ENCODE results near the gene MACROD2.

Gene MACROD2

DNA sequence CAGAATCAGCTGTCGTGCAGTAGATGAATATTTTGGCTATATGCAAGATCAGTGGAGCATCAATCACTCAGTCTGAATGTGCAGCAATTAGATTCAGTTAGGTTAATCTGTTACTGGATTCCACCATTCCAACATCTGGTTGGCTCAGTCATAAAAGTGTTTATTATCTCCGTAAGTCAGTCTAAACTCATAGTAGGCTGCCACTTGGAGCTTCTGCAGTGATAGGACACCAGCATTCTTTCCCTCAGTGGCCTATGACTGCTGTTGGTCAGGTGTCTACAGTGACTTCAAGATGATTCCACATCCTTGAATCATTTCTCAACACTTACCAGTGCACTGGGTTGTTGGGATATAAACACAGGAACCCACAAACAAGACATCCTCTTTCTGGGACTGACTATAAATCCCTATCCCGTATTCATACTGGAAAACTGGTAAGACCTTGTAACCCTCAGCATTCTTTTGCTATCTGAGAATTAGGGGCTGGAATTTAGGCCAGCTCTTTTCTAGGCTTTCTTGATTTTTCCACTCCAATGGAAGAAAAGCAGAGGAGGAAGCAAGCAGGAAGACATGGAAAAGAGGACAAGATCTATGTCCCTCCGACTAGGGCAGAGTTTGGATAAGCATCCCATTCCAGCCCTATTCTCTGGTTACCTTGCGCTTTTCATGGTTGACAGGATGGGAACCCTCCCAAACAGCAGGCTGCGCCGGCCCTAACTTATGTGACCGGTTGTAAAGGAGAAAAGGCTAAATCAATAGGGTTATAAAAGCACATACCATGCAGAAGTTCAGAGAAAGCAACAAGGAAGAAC, 1658.3 kb downstream of the MACROD2 start:
- Mint-ChIP-seq H3K36me3 (ENCODE audit: low read depth) (no peaks in the 10 kb centered on the region), H3K27me3 (ENCODE audit: low read depth) (no peaks in the 10 kb centered on the region), H3K9me3 (no peaks in the 10 kb centered on the region), H3K27ac (no peak overlapping the region), H3K4me3 (no peak overlapping the region), H3K4me1 (ENCODE audit: low read depth) (no peaks in the 10 kb centered on the region)

DNA sequence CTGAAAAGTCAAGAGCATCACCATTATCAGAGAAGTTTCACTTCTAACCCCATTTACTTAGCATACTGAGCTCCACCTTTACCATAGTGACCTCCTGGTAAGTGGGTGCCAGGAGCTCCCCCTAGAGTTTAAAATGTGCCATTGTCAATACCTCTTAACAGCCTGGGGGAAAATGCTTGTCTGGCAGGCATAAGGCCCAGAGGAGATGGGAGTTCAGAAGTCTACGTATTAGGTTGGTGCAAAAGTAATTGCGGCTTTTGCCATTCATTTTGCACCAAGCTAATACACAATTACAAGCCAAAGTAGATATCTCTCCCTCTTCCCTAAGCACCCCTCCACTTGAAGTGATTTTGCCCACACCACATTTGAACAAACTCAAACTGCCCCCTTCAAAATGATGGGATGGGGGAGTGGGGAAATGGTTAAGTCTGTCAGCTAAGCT, 1658.9 kb downstream of the MACROD2 start:
- no peaks in the 10 kb centered on the region for H3K36me3 Mint-ChIP-seq (ENCODE audit: low read depth)
- no peak overlapping the region for H3K4me3 Mint-ChIP-seq
- no peaks in the 10 kb centered on the region for H3K4me1 Mint-ChIP-seq (ENCODE audit: low read depth)
- H3K9me3 Mint-ChIP-seq, result no peaks in the 10 kb centered on the region
- H3K27me3 Mint-ChIP-seq (ENCODE audit: low read depth), result no peaks in the 10 kb centered on the region
- no peak overlapping the region for H3K27ac Mint-ChIP-seq

DNA sequence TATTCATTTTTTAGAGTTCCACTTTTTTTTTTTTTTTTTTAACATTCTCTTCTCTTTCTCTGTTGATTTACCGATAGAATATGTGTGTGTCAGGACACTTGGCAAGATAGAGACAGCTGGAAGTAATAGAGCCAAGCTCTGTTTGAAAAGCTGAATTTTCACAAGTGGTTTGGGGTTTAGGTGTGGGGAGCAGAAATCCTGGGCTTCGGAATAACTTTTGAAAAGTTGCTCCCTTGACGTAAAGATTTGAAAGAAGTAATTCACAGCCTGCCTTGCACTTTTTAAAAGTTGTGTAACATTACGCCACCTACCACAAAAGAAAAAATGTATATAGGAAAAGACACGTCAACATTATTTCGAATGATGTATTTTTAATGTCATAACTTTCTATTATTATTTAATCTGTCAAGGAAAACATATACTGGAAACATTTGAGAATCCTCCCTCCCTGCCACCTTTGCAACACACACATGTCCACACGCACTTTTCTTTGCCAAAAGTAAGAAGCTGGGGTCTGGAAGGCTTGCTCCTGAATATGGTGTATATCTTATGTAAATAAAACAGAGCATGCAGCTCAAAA, 1660.1 kb downstream of the MACROD2 start:
- Mint-ChIP-seq H3K27me3 (ENCODE audit: low read depth) (no peaks in the 10 kb centered on the region), H3K4me1 (ENCODE audit: low read depth) (no peaks in the 10 kb centered on the region), H3K27ac (no peak overlapping the region), H3K4me3 (no peak overlapping the region), H3K9me3 (no peaks in the 10 kb centered on the region), H3K36me3 (ENCODE audit: low read depth) (no peaks in the 10 kb centered on the region)

DNA sequence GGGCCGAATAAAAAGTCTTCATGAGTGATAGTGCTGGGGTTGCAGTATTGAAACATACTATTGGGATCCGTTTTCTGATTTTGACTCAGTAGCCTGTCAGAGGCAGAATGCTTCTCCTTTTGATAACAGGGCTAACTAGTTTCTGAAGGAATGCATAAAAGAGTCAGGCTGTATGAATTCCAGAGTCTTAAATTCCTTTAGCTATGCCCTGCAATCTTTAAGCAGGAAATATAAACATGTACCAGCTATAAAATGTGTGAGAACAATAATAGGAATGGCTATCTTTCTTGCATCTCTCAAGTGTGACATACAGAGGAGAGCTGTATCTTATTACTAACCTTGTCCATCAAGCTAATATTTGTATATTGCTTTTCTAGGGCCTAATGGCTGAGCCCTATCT, 1660.8 kb downstream of the MACROD2 start:
- H3K4me1 Mint-ChIP-seq (ENCODE audit: low read depth), result no peaks in the 10 kb centered on the region
- no peaks in the 10 kb centered on the region for H3K9me3 Mint-ChIP-seq
- no peaks in the 10 kb centered on the region for H3K27me3 Mint-ChIP-seq (ENCODE audit: low read depth)
- H3K4me3 Mint-ChIP-seq, result no peak overlapping the region
- no peaks in the 10 kb centered on the region for H3K36me3 Mint-ChIP-seq (ENCODE audit: low read depth)
- no peak overlapping the region for H3K27ac Mint-ChIP-seq

DNA sequence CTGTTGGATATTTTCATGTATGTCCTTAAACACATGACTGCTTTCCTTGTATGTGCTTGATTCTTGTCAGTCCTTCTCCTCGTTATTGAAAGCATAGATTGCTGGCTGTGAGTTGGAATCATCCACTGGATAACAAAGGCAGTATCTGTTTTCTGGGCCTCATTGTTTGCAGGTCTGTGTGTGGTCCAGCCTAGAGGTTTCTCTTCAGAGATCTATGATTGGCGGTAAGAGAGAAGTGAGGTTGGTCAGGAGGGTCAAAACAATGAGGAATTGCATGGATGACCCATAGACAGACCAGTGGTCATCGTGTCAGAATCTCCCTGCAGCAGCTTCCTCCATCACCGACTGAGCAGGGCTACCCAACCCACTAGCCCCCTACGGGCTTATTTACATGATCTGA, 1663.0 kb downstream of the MACROD2 start:
- H3K27ac Mint-ChIP-seq, result no peak overlapping the region
- no peaks in the 10 kb centered on the region for H3K4me1 Mint-ChIP-seq (ENCODE audit: low read depth)
- no peaks in the 10 kb centered on the region for H3K36me3 Mint-ChIP-seq (ENCODE audit: low read depth)
- no peaks in the 10 kb centered on the region for H3K27me3 Mint-ChIP-seq (ENCODE audit: low read depth)
- no peaks in the 10 kb centered on the region for H3K9me3 Mint-ChIP-seq
- no peak overlapping the region for H3K4me3 Mint-ChIP-seq

DNA sequence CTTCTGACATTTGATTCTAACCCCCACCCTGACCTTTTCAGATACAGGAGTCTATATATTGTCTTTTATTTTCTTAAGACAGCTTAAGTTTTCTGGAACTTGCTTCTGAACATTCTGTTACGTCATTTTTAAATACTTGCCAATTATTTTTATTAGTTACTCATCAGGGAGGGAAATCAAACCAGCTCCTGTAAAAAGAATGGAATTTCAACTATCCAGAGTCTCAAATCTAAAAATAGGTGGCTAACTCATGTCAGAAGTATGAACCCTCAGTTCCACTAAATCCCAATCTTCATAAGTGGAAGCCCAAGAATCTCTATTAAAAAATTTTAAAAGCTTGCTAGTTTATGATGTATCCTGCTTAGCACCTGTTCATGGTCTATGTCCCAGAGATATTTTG, 1677.9 kb downstream of the MACROD2 start:
- no peak overlapping the region for H3K27ac Mint-ChIP-seq
- no peaks in the 10 kb centered on the region for H3K27me3 Mint-ChIP-seq (ENCODE audit: low read depth)
- peaks cover 6% of the 10 kb centered on the region for H3K9me3 Mint-ChIP-seq

DNA sequence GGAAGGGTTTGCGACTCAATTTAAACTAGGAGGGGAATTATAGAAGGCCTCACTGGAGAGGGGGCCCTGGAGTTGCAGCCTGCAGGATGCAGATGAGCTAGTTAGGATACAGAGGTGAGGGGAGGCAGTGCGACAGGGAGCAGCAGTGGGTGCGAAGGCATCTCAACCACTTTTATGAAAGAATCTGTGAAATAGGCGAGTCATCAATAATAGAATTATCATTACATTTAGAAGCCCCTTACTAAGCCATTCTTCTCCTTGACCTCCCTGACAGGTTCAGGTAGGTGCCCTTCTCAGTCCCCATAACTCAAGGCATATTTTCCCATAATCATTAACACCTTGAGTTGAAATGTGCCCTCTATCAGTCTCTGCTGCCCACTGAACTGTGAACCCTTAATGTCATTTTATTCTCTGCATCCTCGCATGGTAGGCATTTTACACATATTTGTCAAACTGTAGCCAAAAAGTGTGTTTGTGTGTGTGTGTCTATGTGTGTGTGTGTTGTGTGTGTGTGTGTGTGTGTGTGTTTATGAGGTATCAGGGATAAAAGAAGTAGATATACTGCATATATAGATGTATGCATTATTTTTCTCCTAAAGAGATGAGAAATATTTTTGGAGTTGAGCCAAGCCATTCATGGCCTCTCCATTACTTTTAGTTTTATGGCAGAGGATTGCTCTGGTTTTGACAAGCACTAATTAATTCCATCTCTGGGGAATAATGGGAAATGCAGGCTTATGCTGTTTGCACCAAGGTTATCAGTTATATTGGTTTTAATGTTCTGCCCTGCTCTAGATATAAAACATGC, 1679.1 kb downstream of the MACROD2 start:
- Mint-ChIP-seq H3K27me3 (ENCODE audit: low read depth) (no peaks in the 10 kb centered on the region), H3K27ac (no peak overlapping the region), H3K36me3 (ENCODE audit: low read depth) (no peaks in the 10 kb centered on the region), H3K4me3 (no peak overlapping the region), H3K4me1 (ENCODE audit: low read depth) (no peaks in the 10 kb centered on the region), H3K9me3 (peaks cover 3% of the 10 kb centered on the region)

More for the DNA sequence above, 1677.9 kb downstream of the MACROD2 start:
- Mint-ChIP-seq H3K36me3 (ENCODE audit: low read depth) (no peaks in the 10 kb centered on the region), H3K4me1 (ENCODE audit: low read depth) (no peaks in the 10 kb centered on the region), H3K4me3 (no peak overlapping the region)

DNA sequence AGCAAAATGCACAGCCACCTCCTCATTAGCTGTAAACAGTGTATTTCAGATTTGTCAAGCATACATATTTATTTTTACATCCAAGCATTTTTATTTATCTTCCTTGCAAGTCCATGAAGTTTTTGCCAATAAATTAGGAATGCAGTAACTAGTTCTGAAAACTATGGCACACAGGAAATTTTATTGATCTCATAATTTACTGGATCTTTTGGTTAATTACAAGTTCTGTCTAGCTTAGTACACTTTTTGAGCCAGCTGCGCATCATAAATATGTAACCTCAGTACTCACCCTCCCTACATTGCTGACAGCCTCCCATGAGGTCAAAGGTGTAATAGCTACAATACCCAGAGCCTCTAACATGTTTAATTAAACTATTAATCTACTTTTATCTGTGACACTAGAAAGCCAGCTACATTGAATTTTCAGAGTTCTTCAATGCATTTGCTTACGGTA, 1679.8 kb downstream of the MACROD2 start:
- Mint-ChIP-seq H3K4me1 (ENCODE audit: low read depth) (no peaks in the 10 kb centered on the region), H3K36me3 (ENCODE audit: low read depth) (no peaks in the 10 kb centered on the region), H3K9me3 (no peaks in the 10 kb centered on the region), H3K4me3 (no peak overlapping the region), H3K27ac (no peak overlapping the region), H3K27me3 (ENCODE audit: low read depth) (no peaks in the 10 kb centered on the region)

DNA sequence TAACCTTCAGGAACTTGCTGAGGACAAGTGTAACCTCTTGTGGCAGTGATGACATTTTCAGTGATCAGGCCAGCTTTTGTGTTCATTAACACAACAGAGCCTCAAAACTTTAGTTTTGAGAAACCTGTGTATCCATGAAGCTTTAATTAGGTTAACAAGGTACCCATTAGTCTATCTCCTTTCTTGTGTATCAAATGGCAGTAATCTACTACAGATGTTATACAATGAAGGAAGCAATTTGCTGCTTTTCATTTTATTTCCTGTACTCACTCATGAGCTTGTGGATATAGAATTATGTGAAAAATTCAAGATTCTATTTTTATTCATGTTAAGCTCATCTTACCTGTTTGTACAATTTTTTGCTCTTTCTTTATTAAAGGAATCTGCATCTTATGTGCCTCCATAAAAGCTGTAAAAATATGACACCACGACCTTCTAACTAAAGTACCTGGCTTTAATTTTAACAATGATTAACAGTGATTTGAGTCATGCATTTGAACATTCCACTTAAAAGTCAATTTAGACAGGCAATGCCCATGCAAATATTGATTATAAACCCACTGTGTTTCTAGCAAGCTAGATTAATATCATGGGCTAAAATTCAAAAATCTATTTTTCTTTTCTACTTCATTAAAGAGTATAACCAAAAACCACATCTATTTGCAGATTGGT, 1680.6 kb downstream of the MACROD2 start:
- no peaks in the 10 kb centered on the region for H3K36me3 Mint-ChIP-seq (ENCODE audit: low read depth)
- no peaks in the 10 kb centered on the region for H3K27me3 Mint-ChIP-seq (ENCODE audit: low read depth)
- H3K4me1 Mint-ChIP-seq (ENCODE audit: low read depth), result no peaks in the 10 kb centered on the region
- H3K4me3 Mint-ChIP-seq, result no peak overlapping the region
- H3K27ac Mint-ChIP-seq, result no peak overlapping the region
- H3K9me3 Mint-ChIP-seq, result peaks cover 6% of the 10 kb centered on the region

DNA sequence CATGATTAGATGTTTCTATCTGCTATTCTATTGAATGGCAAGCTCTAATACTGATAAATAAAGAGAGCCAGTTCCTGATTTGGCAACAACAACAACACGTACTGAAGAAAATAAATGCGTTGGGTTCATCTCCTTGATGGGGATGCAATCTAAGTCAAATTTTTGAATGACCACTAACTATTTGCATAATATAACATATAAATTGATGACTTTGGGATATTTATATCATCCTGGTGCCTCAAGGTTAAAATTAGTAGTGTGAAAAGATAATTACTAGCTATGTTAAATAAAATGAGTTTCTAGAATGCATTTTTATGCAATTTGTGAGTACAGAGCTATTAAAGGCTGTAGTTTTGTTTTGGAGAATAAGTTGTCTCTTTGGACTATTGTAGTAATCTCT, 1681.5 kb downstream of the MACROD2 start:
- peaks cover 11% of the 10 kb centered on the region for H3K9me3 Mint-ChIP-seq
- no peaks in the 10 kb centered on the region for H3K36me3 Mint-ChIP-seq (ENCODE audit: low read depth)
- H3K4me3 Mint-ChIP-seq, result no peak overlapping the region

DNA sequence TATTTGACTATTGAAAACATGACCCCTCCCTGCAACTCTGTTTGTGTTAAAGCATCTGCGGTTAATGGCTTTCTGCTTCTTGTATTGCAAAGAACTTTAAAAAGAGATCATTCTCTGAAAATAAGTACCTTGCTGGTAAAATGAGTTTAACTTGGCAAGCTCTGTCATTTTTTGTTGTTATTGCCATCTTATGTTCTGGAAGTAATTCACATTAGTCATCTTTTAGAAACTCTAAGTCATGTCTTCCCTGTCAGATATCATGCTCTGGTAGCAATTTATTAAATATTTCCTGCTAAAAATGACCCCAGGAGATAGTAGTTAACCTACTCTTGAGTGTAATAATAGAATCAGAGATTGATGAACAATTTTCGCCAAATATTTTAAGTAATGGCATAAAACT, 1687.4 kb downstream of the MACROD2 start:
- no peak overlapping the region for H3K4me3 Mint-ChIP-seq
- H3K27ac Mint-ChIP-seq, result no peak overlapping the region
- H3K27me3 Mint-ChIP-seq (ENCODE audit: low read depth), result no peaks in the 10 kb centered on the region
- H3K4me1 Mint-ChIP-seq (ENCODE audit: low read depth), result no peaks in the 10 kb centered on the region
- no peaks in the 10 kb centered on the region for H3K36me3 Mint-ChIP-seq (ENCODE audit: low read depth)
- H3K9me3 Mint-ChIP-seq, result peaks cover 11% of the 10 kb centered on the region

More for the DNA sequence above, 1681.5 kb downstream of the MACROD2 start:
- no peak overlapping the region for H3K27ac Mint-ChIP-seq
- H3K27me3 Mint-ChIP-seq (ENCODE audit: low read depth), result no peaks in the 10 kb centered on the region
- no peaks in the 10 kb centered on the region for H3K4me1 Mint-ChIP-seq (ENCODE audit: low read depth)

DNA sequence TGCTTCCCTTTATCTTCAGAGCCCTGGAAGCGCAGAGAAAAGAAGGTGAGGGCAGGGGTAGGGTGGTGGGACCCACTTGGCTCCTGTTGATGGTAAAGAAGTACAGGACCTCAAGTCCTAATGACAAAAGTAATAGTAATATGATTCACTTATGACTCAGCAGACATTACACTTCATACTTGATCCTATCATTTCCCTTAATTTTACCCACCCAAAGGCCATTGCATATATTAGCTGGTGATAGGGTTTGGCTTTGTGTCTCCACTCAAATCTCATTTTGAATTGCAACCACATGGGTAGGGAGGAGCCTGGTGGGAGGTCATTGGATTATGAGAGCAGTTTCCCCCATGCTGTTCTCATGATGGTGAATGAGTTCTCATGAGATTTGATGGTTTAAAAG, 1697.3 kb downstream of the MACROD2 start:
- H3K4me3 Mint-ChIP-seq, result no peak overlapping the region
- H3K36me3 Mint-ChIP-seq (ENCODE audit: low read depth), result no peaks in the 10 kb centered on the region
- H3K9me3 Mint-ChIP-seq, result peaks cover 10% of the 10 kb centered on the region
- no peaks in the 10 kb centered on the region for H3K27me3 Mint-ChIP-seq (ENCODE audit: low read depth)
- H3K27ac Mint-ChIP-seq, result no peak overlapping the region
- H3K4me1 Mint-ChIP-seq (ENCODE audit: low read depth), result no peaks in the 10 kb centered on the region

DNA sequence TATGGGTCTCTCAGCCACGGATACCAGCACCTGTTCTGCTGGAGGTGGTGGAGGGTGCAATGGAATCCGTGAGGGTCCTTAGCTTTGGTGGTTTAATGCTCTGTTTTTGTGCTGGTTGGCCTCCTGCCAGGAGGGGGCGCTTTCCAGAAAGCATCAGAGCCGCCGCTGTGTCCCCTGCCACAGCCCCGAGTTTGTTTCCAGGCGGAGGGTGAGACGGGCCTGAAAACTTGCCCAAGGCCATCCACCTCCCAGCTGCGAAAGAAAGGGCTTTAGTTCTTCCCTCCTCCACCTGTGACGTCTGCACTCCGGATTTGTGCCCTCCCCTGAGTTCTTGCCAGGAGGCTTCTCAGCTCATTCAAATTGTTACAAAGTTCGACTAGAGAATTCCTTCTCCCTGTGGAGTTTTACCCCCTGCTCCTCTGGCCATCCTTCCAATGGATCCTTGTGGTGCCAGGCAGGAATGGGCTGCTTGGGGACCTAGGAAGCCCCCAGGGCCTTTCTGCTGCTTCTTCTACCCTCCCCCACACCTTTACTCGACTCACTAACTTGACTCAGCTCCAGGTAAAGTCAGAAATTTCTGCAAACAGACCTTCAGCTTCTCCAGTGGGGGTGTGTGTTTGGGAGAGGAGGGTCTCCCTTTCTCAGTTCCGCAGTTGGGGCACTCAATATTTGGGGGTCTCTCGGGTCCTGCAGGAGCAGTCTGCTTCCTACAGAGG, 1704.3 kb downstream of the MACROD2 start:
- no peaks in the 10 kb centered on the region for H3K27me3 Mint-ChIP-seq (ENCODE audit: low read depth)
- peaks cover 3% of the 10 kb centered on the region for H3K9me3 Mint-ChIP-seq
- H3K4me1 Mint-ChIP-seq (ENCODE audit: low read depth), result no peaks in the 10 kb centered on the region
- H3K36me3 Mint-ChIP-seq (ENCODE audit: low read depth), result no peaks in the 10 kb centered on the region
- no peak overlapping the region for H3K4me3 Mint-ChIP-seq
- no peak overlapping the region for H3K27ac Mint-ChIP-seq
